Measurements from ENCODE around the gene NEXMIF.
"Not testable (repeated sequence)": the region's sequence is repeated elsewhere in the genome, so short reads cannot be mapped to it uniquely, and the experiment has no call there.

Gene NEXMIF

GRCh38 chrX:74925225-74926088 lies at the start of gene NEXMIF:
NEXMIF (minus strand) TSS chrX:74925452.
- no peak for DNase-seq

DNA sequence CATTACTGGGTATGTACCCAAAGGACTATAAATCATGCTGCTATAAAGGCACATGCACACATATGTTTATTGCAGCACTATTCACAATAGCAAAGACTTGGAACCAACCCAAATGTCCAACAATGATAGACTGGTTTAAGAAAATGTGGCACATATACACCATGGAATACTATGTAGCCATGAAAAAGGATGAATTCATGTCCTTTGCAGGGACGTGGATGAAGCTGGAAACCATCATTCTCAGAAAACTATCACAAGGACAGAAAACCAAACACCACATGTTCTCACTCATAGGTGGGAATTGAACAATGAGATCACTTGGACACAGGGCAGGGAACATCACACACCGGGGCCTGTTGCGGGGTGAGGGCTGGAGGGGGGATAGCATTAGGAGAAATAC lies 36.7 kb upstream of the NEXMIF start:
- DNase-seq = not testable (repeated sequence)

- DNase-seq = no peak
Measured at GRCh38 chrX:74949717-74950116, 24.5 kb upstream of the NEXMIF start.

DNA sequence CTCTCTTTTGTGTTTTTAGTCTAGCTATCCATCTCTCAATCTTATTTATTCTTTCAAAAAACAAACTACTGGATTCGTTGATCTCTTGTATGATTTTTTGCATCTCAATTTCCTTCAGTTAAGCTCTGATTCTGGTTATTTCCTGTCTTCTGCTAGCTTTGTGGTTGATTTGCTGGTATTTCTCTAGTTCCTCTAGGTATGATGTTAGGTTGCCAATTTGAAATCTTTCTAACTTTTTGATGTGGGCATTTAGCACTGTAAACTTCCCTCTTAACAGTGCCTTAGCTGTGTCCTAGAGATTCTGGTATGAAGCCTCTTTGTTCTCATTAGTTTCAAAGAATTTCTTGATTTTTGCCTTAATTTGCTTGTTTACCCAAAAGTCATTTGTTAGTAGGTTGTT lies 15.2 kb upstream of the NEXMIF start:
- no peak for DNase-seq

- no peak for DNase-seq
Measured at GRCh38 chrX:74931214-74931613, 6.0 kb upstream of the NEXMIF start.

DNA sequence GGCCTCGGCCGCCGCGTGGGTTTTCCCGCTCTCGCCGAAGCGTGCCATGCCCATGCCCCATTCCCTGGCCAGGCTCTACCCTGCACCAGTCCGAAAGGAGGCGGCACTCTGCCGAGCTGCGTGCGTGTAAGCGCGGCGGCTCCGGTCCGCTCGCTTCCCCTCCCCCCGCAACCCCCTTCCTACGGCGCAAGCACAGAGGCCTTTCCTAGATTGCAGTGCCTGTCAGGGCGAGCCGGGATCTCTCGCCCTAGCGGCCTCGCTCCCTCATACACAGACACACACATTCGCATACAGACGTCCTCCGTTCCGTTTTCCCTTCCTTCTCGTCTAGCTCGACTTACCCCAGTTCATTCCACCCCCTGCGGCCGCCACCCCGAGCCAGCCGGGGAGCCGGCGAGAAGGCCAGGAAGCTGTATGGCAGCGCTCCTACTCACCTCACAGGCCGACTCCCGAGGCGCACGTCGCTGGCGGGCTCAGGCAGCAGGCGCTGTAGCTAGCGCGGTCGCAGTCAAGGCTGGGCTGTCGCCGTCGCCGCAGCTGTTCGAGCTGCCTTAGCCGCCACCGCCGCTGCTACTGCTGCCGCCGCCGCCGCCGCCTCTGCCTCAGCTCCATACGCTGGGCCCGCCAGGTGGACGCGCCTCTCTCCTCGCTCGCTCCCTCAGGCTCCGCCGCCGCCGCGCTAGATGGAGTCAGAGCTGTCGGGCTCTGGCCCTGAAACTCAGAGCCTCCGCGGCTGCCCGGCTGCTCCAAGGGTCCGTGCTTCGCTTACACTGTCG lies 615 bp downstream of the NEXMIF start:
- no peak for DNase-seq

DNA sequence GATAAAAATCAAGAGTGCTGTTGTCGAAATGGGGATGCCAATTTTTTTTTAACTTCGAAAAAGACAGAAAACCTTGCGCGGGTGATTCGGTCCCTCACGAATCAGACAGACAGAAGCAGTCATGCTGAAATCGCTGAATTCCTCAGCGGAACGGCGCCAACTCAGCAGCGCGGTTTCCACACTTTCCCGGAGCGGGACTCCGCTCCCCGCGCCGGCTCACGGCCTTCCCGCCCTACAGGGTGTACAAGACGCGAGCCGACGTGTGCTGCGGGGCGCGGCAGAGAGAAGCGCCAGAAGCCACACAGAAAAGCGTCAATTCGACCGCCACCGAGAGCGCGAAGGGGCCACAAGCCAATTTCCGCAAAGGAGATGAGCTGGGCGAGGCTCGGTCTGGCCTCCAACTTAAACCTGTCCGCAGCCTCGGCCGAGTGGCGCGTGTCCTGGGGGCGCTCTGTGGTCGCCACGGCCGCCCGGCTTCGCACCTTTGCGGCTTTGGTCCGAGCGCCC lies 1.3 kb downstream of the NEXMIF start:
- no peak for DNase-seq

GRCh38 chrX:74922922-74923543 lies 2.2 kb downstream of the NEXMIF start:
- no peak for DNase-seq

GRCh38 chrX:74911494-74911893 lies 13.8 kb downstream of the NEXMIF start:
- no peak for DNase-seq

DNA sequence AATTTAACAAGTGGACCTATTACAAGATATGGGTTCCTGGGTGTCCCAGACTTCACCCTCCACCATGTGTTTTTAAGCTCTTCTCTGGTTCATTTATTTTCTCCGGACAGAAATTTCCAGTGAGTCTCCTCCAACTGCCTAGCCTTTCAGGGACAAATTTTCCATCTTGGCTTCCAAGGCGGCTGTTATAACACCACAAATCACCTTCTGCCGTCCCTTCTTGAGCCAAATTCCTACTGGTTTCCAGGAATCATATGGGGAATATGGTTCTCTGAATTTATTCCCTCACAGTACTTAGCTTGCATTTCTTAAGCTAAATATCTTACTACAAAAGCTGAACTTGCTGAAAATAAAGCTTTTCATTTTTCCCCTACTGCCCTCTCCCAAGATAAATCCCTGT lies 18.8 kb downstream of the NEXMIF start:
- DNase-seq = no peak

- DNase-seq = no peak
Measured at GRCh38 chrX:74902806-74903205, 22.4 kb downstream of the NEXMIF start.

DNA sequence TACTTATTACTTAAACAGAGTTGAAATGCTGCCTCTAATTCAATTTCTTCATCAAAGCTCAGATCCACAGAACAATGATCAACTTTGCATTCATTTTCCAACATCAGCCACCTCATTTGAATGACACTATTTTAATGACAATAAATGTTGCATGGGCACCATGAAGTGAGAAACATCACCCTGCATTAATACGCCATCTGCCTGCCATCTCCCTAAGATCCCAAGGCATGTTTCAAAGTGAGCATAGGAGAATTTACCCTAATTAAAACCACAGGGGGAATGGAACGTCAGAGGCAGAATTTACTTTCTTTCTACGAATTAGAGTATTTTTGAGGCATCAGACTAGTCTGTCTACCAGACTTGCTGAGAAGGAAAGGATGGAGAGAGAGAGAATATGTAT lies 32.7 kb downstream of the NEXMIF start:
- DNase-seq = no peak

- DNase-seq = no peak
Measured at GRCh38 chrX:74890676-74891430, 34.4 kb downstream of the NEXMIF start.

DNA sequence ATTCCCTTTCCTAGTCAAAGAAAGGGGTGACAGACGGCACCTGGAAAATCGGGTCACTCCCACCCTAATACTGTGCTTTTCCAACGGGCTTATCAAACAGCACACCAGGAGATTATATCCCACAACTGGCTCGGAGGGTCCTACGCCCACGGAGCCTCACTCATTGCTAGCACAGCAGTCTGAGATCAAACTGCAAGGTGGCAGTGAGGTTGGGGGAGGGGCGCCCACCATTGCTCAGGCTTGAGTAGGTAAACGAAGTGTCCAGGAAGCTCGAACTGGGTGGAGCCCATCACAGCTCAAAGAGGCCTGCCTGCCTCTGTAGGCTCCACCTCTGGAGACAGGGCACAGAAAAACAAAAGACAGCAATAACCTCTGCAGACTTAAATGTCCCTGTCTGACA lies 42.9 kb downstream of the NEXMIF start:
- not testable (repeated sequence) for DNase-seq

DNA sequence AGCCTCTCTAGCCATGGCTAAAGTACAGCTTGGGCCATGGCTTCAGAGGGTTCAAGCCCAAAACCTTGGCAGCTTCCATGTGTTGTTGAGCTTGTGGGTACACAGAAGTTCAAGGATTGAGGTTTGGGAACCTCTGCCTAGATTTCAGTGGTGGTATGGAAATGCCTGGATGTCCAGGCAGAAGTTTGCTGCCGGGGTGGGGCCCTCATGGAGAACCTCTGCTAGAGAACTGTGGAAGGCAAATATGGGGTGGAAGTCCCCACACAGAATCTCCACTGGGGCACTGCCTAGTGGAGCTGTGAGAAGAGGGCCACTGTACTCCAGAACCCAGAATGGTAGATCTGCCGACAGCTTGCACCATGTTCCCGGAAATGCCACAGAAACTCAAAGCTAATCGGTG lies 59.5 kb downstream of the NEXMIF start:
- no peak for DNase-seq

DNA sequence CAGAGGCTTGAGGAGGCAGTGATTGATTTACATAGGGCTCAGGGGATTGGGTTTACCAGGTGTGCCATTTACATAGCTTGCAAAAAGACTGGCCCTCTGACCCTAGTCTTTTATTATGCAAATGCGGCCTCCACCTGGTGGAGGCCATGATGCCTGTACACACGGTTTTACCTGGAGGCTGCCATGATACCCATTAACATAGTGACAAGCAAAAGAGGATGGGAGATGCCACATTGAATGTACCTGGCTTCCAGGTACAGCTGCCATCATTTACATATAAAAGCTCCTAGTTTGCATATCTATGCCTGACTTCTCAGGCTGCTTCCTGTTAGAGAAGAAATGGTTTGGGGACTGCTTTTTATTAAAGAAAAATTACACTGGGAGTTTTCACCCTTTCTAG lies 72.0 kb downstream of the NEXMIF start:
- DNase-seq = no peak

DNA sequence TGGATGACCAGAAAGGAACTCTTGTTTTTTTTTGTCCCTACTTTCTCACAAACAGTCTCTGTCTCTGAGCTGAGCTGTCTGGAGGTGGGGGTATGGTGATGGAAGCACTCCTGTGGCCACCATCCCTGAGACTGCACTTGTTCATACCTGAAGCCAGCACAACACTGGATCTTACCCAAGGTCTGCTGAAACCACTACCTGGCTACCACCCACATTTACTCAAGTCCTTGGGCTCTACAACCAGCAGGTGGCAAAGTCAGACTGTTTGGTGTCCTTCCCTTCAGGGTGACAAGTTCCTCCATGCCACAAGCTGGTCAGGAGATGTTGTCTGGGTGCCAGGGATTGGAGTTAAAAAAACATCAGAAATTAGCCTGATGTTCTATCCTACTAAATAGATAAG lies 89.7 kb downstream of the NEXMIF start:
- DNase-seq = no peak

DNA sequence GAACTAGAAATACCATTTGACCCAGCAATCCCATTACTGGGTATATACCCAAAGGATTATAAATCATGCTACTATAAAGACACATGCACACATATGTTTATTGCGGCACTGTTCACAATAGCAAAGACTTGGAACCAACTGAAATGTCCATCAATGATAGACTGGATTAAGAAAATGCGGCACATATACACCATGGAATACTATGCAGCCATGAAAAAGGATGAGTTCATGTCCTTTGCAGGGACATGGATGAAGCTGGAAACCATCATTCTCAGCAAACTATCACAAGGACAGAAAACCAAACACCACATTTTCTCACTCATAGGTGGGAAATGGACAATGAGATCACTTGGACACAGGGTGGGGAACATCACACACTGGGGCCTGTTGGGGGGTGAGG lies 105.5 kb downstream of the NEXMIF start:
- not testable (repeated sequence) for DNase-seq

DNA sequence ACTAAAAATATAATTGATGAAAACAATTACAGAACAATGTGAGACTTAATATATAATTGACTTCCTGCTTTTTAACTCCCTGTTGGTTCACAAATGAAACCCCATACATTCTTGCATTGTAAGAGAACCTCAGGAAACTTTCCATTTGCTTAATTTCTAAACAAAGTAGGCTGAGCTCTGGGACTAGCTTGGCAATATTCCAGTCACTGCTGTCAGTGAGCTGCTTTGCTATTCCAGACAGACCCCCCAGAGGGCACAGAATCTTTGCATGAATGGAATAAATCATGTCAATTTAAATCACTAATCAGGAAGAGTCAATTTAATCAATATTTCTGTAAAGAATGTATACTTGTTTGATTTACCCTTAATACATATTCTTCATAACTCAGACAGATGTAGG lies 110.6 kb downstream of the NEXMIF start:
- no peak for DNase-seq

- no peak for DNase-seq
Measured at GRCh38 chrX:74804574-74804973, 120.7 kb downstream of the NEXMIF start.

DNA sequence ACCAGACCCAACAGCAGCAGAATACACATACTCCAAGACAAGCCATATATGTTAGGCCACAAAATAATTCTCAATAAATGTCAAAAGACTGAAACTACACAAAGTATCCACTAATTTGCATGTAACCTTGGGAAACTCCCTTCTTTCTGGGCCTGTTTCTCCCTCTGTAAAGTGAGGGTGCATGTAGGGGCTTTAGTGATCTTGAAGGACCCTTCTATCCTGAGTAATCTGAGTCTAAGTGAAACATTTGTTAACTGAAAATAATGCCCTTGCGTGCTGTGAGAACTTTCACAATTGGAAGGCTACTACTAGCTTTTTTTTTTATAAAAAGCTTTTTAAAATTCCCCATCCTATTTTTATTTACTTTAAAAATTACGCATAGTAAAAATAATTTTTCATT lies 125.2 kb downstream of the NEXMIF start:
- no peak for DNase-seq

- no peak for DNase-seq
Measured at GRCh38 chrX:74797338-74797887, 127.8 kb downstream of the NEXMIF start.

Measured in amniotic stem cell (primary cell).